CD8-positive, alpha-beta memory T cell (primary cell): Measurements from ENCODE around the gene ADM5. TPM values are rescaled to one million over a fixed set of nuclear protein-coding genes. Genes with fewer than 3 reads are reported as not detected.

Experiments
- CTCF ChIA-PET: fragments of 350-600 bp; sonication (Branson Sonifier 250); formaldehyde crosslinking; loops from one replicate; lab custom pipeline; 2021; ENCODE audit warnings: antibody characterized with exemption; lab: Charles Lee
- POLR2A ChIA-PET: fragments of 350-600 bp; sonication (Branson Sonifier 250); formaldehyde crosslinking; loops from one replicate; lab custom pipeline; 2021; ENCODE audit warnings: antibody characterized with exemption; lab: Charles Lee
- DNase-seq, 5 donors: peaks; one replicate each; pipeline versions ENCODE4 v3.0.0 to v3.0.0-alpha.2; 2020 to 2022; ENCODE audit warnings: mixed read lengths in 1 of 5
- H3K27ac ChIP-seq: one replicate; pipeline ENCODE4 v1.7.0; 2013; ENCODE audit warnings: low read depth, mild to moderate bottlenecking, low read length, moderate library complexity
- H3K27me3 ChIP-seq: 2 replicates; pipeline ENCODE4 v1.7.0; 2013; ENCODE audit warnings: low read length, mild to moderate bottlenecking; ENCODE audit not compliant: insufficient read depth, poor library complexity, severe bottlenecking
- H3K36me3 ChIP-seq: 2 replicates; pipeline ENCODE4 v1.7.0; 2013; ENCODE audit warnings: mild to moderate bottlenecking, low read length, moderate library complexity; ENCODE audit not compliant: insufficient read depth
- H3K4me1 ChIP-seq: 2 replicates; pipeline ENCODE4 v1.7.0; 2013; ENCODE audit warnings: mild to moderate bottlenecking, low read length, moderate library complexity; ENCODE audit not compliant: insufficient read depth
- H3K4me3 ChIP-seq: 2 replicates; pipeline ENCODE4 v1.7.0; 2013; ENCODE audit warnings: mild to moderate bottlenecking, low read length
- H3K9me3 ChIP-seq: 2 replicates; pipeline ENCODE4 v1.7.0; 2013; ENCODE audit warnings: mild to moderate bottlenecking, low read length
- H3K27ac Mint-ChIP-seq, 8 donors: one replicate each; pipeline ENCODE4 v1.8.0; 2020 to 2021; ENCODE audit warnings: mixed read lengths in 8 of 8, mild to moderate bottlenecking in 6 of 8, inconsistent platforms in 3 of 8, moderate library complexity in 3 of 8
- H3K27me3 Mint-ChIP-seq, 2 donors: one replicate each; pipeline ENCODE4 v1.8.0; 2020 to 2021; ENCODE audit warnings: mixed read lengths in 2 of 2, mild to moderate bottlenecking in 1 of 2, moderate library complexity in 1 of 2
- H3K36me3 Mint-ChIP-seq, 3 donors: one replicate each; pipeline ENCODE4 v1.8.0; 2020 to 2021; ENCODE audit warnings: mixed read lengths in 3 of 3, inconsistent platforms in 1 of 3, mild to moderate bottlenecking in 1 of 3
- H3K4me1 Mint-ChIP-seq, 3 donors: one replicate each; pipeline ENCODE4 v1.8.0; 2020 to 2021; ENCODE audit warnings: mixed read lengths in 3 of 3, inconsistent platforms in 1 of 3, mild to moderate bottlenecking in 1 of 3
- H3K4me3 Mint-ChIP-seq, 7 donors: one replicate each; pipeline ENCODE4 v1.8.0; 2020 to 2021; ENCODE audit warnings: mixed read lengths in 7 of 7, mild to moderate bottlenecking in 6 of 7, moderate library complexity in 4 of 7, inconsistent platforms in 2 of 7
- H3K9me3 Mint-ChIP-seq, 5 donors: one replicate each; pipeline ENCODE4 v1.8.0; 2020 to 2022; ENCODE audit warnings: mixed read lengths in 5 of 5, mild to moderate bottlenecking in 3 of 5, moderate library complexity in 2 of 5, inconsistent platforms in 1 of 5
- polyA plus RNA-seq: library from polyadenylated mRNA; unstranded; fragments of 300-500 nt; fragmentation: Illumina TruSeq; gene quantifications from one replicate; pipeline ENCODE4 v1.2.3, GENCODE V29; 2021
- total RNA-seq, 2 experiments: library from RNA; stranded (reverse); gene quantifications; one replicate each; pipeline ENCODE4 v1.2.3, GENCODE V29; 2021

ADM5 gene
- total and polyA plus RNA-seq, 3 experiments from 2014 or later, result 0.91 to 7.2 (median 6.9) TPM

DNA sequence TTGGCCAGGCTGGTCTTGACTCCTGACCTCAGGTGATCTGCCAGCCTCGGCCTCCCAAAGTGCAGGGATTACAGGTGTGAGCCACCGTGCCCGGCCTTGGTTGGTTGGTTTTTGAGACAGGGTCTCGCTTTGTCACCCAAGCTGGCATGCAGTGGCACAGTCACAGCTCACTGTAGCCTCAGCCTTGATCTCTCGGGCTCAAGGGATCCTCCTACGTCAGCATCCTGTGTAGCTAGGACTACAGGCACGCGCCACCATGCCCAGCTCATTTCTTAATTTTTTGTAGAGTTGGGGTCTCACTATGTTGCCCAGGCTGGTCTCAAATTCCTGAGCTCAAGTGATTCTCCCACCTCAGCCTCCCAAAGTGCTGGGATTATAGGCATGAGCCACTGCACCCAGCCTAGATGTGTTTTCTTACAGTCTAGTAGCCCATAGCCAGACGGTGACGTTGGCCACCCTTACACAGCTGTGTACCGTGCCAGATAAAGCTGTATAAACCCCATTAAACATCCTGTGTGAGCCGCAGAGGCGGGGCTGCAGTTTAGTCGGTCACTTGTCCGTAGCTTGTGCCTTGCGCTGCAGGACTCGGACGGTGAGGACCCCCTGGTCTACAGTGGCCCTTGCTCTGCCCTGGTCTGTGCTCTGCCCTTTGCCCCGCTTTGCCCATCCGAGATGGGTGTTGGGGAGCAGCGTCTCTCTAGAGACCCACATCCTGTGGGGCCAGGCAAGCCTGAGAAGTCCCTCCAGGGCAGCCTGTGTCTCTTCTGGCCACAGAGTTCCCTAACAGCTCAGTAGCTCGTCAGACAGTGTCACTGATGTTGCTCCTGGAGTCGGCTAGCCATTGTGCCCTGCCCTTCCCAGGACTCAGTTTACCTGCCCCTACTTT lies 33.6 kb upstream of the ADM5 start:
- peaks cover 0 to 77% (median 5%) of the 10 kb centered on the region in 3 donors for H3K36me3 Mint-ChIP-seq
- POLR2A ChIA-PET, result interaction anchor here (0.6 kb wide), 1 partner anchor 425 kb away, joined by 3 read pairs; no protein-coding TSS in a partner anchor
- H3K36me3 ChIP-seq, result peaks cover 41% of the 10 kb centered on the region

DNA sequence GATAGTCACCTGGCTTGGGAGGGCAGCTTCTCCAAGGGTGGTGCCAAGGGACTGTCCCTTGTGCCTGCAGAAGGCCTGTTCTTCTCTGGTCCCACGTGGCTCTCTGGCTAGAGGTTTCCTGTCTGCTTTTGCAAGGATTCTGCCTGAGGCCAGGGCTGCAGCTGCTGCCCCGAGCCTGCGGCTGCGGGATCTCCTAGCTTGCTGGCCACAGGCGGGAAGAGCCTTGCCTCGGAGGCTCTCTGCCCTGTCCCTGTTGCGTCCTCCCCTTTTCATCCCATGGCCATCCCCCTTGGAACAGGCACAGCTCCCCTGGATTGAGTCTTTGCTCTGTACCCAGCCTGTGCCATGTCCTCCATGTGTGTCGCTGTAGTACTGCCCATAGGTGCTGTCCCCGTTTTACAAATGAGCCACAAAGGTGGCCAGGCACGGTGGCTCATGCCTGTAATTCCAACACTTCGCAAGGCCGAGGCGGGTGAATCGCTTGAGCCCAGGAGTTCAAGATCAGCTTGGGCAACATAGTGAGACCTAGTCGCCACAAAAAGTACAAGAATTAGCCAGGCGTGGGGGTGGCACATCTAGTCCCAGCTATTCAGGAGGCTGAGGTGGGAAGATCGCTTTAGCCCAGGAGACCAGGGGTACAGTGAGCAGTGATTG lies 32.8 kb upstream of the ADM5 start:
- Histone ChIP-seq H3K27me3 (no peaks in the 10 kb centered on the region), H3K9me3 (no peaks in the 10 kb centered on the region), H3K4me1 (no peaks in the 10 kb centered on the region), H3K4me3 (no peak overlapping the region), H3K36me3 (peaks cover 44% of the 10 kb centered on the region), H3K27ac (no peak overlapping the region)
- peak overlapping the region in 5 of 8 donors; percentile 11 to 50 (median 42) for H3K27ac Mint-ChIP-seq
- H3K27me3 Mint-ChIP-seq, result no peaks in the 10 kb centered on the region
- ChIA-PET CTCF (interaction anchor here (1.1 to 2.6 kb wide), 3 partner anchors 14 to 24 kb away, joined by 3 to 8 read pairs (median 3); partner anchors contain the start of gene SCAF1), POLR2A (interaction anchor here (0.6 kb wide), 2 partner anchors 44 to 426 kb away, joined by 3 to 4 read pairs; no protein-coding TSS in a partner anchor)
- H3K9me3 Mint-ChIP-seq, result no peaks in the 10 kb centered on the region
- H3K4me1 Mint-ChIP-seq, result peaks cover 0 to 17% (median 5%) of the 10 kb centered on the region in 3 donors
- DNase-seq, result no peak
- H3K36me3 Mint-ChIP-seq, result peaks cover 0 to 82% (median 5%) of the 10 kb centered on the region in 3 donors
- no peak overlapping the region for H3K4me3 Mint-ChIP-seq

More for the DNA sequence above, 33.6 kb upstream of the ADM5 start:
- CTCF ChIA-PET, result interaction anchor here (1.1 to 2.6 kb wide), 3 partner anchors 13 to 17 kb away, joined by 3 to 8 read pairs (median 3); partner anchors contain the start of gene SCAF1
- no peaks in the 10 kb centered on the region for H3K9me3 ChIP-seq
- Mint-ChIP-seq H3K27me3 (no peaks in the 10 kb centered on the region), H3K4me3 (no peak overlapping the region), H3K9me3 (no peaks in the 10 kb centered on the region), H3K4me1 (peaks cover 0 to 17% (median 5%) of the 10 kb centered on the region in 3 donors), H3K27ac (peak overlapping the region in 5 of 8 donors; percentile 15 to 72 (median 59))
- no peak for DNase-seq
- H3K4me1 ChIP-seq, result no peaks in the 10 kb centered on the region
- no peak overlapping the region for H3K27ac ChIP-seq
- no peak overlapping the region for H3K4me3 ChIP-seq
- H3K27me3 ChIP-seq, result no peaks in the 10 kb centered on the region

- H3K9me3 ChIP-seq, result no peaks in the 10 kb centered on the region
Observed at GRCh38 chr19:49657493-49658138, 31.8 kb upstream of the ADM5 start.

GRCh38 chr19:49658139-49658517 lies 31.3 kb upstream of the ADM5 start:
- Histone ChIP-seq H3K9me3 (no peaks in the 10 kb centered on the region), H3K27me3 (no peaks in the 10 kb centered on the region), H3K4me1 (peaks cover 13% of the 10 kb centered on the region), H3K36me3 (peaks cover 57% of the 10 kb centered on the region), H3K27ac (no peak overlapping the region), H3K4me3 (no peak overlapping the region)
- CTCF ChIA-PET, result interaction anchor here (1.6 kb wide), 1 partner anchor 14 kb away, joined by 5 read pairs; no protein-coding TSS in a partner anchor
- Mint-ChIP-seq H3K4me3 (no peak overlapping the region), H3K36me3 (peaks cover 0 to 88% (median 5%) of the 10 kb centered on the region in 3 donors), H3K4me1 (peaks cover 8 to 27% (median 12%) of the 10 kb centered on the region in 3 donors), H3K27me3 (no peaks in the 10 kb centered on the region), H3K9me3 (no peaks in the 10 kb centered on the region), H3K27ac (no peak overlapping the region)
- POLR2A ChIA-PET, result no interaction called here
- DNase-seq, result no peak

More at GRCh38 chr19:49657493-49658138, 31.8 kb upstream of the ADM5 start:
- Mint-ChIP-seq H3K36me3 (peaks cover 0 to 87% (median 5%) of the 10 kb centered on the region in 3 donors), H3K27me3 (no peaks in the 10 kb centered on the region), H3K4me3 (peak overlapping the region in 1 of 7 donors; percentile 50), H3K9me3 (no peaks in the 10 kb centered on the region), H3K27ac (peak overlapping the region in 6 of 8 donors; percentile 29 to 86 (median 64)), H3K4me1 (peaks cover 3 to 22% (median 7%) of the 10 kb centered on the region in 3 donors)
- no peak for DNase-seq
- H3K27me3 ChIP-seq, result no peaks in the 10 kb centered on the region
- peaks cover 8% of the 10 kb centered on the region for H3K4me1 ChIP-seq
- H3K27ac ChIP-seq, result no peak overlapping the region
- CTCF ChIA-PET, result interaction anchor here (1.1 to 1.6 kb wide), 2 partner anchors 15 to 23 kb away, joined by 3 to 5 read pairs; no protein-coding TSS in a partner anchor
- POLR2A ChIA-PET, result interaction anchor here (0.6 kb wide), 1 partner anchor 45 kb away, joined by 4 read pairs; no protein-coding TSS in a partner anchor
- no peak overlapping the region for H3K4me3 ChIP-seq
- peaks cover 54% of the 10 kb centered on the region for H3K36me3 ChIP-seq

DNA sequence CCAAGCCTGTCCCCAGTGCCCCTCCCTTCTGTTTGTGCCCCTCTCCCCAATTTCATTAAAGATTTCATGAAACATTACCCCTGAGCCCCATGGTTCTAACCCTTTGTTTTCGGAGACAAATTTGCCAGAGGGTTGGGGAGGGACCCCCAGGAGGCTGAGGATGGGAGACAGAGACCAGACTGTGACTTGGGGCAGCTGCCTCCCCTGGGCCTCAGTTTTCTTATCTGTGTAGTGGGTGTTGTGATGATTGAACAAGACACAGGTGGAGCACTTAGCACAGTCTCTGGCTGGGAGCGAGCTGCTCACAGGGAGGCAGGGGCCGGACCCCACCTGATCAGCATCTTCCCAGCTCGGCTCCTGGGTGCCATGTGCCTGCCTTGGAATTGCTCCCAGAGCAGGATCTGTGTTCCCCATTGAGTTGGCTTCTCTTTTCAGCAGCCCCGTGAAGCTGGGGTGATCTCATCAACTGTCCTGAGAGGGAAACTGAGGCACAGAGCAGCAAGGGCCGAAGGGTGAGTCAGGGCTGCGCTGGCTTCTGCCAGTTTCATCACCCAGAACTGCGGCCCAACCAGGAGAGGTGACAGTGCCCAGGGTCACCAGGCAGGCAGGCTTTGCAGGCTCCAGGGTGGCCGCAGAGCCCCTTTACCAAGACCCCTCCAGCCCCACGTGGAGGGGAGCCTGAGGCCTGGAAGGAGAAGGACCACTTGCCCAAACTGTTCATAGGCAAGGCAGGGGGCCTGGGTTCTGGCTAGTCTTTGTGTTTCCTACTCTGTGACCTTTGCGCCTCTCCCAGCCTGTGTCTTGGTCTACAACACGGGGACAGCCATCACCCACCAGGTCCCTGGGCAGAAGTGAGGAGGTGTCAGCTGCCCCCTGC lies 30.6 kb upstream of the ADM5 start:
- peaks cover 15 to 34% (median 17%) of the 10 kb centered on the region in 3 donors for H3K4me1 Mint-ChIP-seq
- Histone ChIP-seq H3K9me3 (no peaks in the 10 kb centered on the region), H3K4me3 (no peak overlapping the region), H3K27ac (no peak overlapping the region), H3K27me3 (no peaks in the 10 kb centered on the region), H3K36me3 (peaks cover 57% of the 10 kb centered on the region), H3K4me1 (peaks cover 20% of the 10 kb centered on the region)
- ChIA-PET CTCF (interaction anchor here (1.6 kb wide), 1 partner anchor 14 kb away, joined by 5 read pairs; no protein-coding TSS in a partner anchor), POLR2A (interaction anchor here (0.8 kb wide), 1 partner anchor 16 kb away, joined by 4 read pairs; no protein-coding TSS in a partner anchor)
- no peaks in the 10 kb centered on the region for H3K9me3 Mint-ChIP-seq
- H3K36me3 Mint-ChIP-seq, result peaks cover 0 to 89% (median 5%) of the 10 kb centered on the region in 3 donors
- H3K4me3 Mint-ChIP-seq, result no peak overlapping the region
- H3K27ac Mint-ChIP-seq, result peak overlapping the region in 5 of 8 donors; percentile 32 to 62 (median 38)
- no peak for DNase-seq
- no peaks in the 10 kb centered on the region for H3K27me3 Mint-ChIP-seq

DNA sequence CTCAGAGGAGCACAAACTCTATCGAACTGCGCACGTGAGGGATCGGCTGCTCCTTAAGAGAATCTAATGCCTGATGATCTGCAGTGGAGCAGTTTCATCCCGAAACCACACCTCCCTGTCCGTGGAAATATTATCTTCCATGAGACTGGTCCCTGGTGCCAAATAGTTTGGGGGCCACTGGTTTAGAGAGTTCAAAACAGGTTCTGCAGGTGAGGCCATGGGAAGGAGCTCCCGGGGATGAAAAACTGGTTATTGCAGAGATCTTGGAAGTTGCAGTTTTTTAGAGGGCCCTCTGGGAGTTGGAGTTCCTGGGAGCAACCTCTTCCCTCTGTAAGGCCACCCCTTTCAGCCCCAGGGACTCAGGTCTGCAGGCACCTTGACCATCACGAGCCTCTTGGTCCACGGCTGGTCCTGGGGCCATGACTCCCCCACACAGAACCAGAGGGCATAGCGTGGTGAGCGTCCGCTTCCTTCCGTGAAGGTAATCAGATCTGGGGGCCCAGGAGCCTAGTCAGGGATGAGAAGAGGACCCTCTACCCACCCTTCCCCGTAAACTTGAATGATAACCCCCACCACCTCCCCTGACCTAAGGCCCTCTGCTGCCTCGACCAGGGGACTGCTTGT lies 28.9 kb upstream of the ADM5 start:
- Mint-ChIP-seq H3K27me3 (no peaks in the 10 kb centered on the region), H3K36me3 (peaks cover 0 to 88% (median 4%) of the 10 kb centered on the region in 3 donors), H3K27ac (peak overlapping the region in 3 of 8 donors; percentile 29 to 63 (median 62)), H3K4me3 (peak overlapping the region in 1 of 7 donors; percentile 54), H3K4me1 (peaks cover 19 to 40% (median 21%) of the 10 kb centered on the region in 3 donors), H3K9me3 (no peaks in the 10 kb centered on the region)
- Histone ChIP-seq H3K9me3 (no peaks in the 10 kb centered on the region), H3K27me3 (no peaks in the 10 kb centered on the region), H3K4me3 (no peak overlapping the region), H3K4me1 (peaks cover 22% of the 10 kb centered on the region), H3K36me3 (peaks cover 45% of the 10 kb centered on the region), H3K27ac (no peak overlapping the region)
- DNase-seq, result no peak
- ChIA-PET CTCF (interaction anchor here (2.1 kb wide), 1 partner anchor 12 kb away, joined by 7 read pairs; no protein-coding TSS in a partner anchor), POLR2A (interaction anchor here (1.0 kb wide), 1 partner anchor 16 kb away, joined by 3 read pairs; no protein-coding TSS in a partner anchor)
